ENCODE measurements around the gene IRF4.

Gene IRF4

DNA sequence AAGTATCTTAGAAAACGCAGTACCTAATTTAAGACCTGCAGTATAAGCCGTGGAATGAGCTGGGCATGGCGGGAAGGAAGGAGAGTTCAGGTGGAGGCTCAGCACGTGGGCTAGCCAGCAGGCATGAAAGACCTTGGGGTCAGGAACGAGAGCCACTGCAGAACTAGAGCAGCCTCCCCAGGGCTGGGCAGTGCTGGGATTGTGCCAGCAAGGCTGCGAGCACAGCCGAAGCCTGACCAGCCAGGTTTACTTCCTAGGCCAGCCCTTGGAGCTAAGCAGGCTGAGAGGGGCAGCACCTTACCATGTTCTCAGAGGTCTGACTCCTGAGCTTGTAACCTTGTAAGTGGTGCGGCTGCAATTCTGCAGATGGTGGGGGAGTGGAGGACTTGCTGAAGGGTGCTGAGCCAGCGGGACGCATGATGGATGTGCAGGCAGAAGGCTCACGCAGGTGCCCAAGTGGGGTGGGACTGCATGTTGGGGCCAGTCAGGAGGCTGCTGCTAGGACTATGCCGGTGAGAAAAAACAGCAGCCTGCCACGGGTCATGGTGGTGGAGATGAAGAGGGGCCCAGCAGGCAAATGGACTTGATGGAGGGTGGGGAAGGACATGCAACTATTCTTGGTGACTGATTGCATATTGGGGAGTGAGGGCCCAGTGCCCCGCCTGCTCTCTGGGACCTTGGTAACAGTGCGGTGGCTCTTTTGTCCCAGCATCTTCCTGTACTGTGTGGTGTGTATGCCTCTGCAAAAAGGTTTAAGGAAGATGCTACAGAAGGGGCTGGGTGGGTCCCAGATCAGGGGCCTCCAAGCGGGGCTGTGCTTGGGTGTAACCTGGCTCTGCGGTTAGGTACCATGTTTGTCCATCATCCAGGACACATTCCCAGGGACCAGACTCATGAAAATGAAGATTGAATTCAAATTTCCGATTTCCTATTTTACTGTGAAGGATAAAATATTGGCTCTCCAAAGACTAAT, 37.6 kb upstream of the IRF4 start:
- no peak for DNase-seq (ENCODE audit: low read depth in 2 of 2)

DNA sequence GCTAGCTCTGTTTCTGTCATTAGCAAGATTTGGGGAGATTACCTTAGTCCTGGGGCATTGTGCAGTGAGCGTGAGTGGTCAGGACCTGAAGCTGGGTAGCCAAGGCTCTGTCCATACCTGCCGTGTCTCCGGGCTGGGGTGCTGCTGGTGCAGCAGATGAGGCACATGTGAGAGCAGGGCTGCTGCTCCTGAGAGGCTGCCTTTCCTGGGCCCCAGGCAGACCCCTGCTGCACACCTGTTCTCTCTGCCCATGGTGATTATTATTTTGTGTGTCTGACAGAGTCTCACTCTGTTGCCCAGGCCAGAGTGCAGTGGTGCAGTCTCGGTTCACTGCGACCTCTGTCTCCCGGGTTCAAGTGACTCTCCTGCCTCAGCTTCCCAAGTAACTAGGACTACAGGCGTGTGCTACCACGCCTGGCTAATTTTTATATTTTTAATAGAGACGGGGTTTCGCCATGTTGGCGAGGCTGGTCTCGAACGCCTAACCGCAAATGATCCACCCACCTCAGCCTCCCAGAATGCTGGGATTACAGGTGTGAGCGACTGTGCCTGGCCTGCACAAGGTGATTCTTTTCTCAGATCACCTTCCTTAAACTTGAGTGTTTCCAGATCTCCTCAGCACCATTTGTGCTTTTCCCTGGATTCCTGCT, 36.8 kb upstream of the IRF4 start:
- no peak for DNase-seq (ENCODE audit: low read depth in 2 of 2)

DNA sequence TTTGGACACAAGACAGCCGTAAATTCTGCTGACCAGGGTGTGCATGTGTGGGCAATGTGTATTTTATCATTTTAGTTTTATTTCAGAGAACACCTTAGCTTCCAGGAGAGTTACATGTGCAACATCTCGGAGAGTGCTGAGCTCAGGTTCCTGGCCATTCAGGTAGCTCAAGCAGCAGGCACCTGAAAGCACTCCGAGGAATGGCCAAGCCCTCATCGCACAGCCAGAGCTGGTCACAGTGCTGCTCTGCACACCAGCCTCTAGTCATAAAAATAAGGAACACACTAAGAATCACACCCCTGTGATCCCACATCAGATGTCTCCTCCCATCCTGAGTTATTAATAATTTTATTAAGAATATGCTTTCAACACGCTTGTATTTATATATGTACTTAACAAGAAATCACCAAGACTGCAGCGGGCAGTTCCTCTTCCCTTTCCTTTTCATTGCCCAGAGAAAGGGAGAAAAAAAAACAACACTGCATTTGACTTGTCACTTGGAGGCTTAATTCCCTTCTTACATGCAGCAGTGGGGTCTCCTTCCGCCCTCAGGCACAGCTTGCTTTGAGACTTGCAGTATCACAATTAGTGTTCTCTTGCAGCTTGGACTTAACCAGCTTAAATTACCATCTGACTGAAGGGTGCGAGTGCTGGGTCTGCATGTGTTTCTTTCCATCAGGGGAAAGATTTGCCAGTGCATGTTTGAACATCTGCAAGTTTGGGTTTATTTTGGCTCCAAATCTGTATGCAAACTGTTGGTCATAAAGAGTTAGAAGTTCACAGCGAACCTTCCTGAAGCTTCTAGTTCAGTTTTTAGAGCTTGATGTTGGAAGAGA, 36.0 kb upstream of the IRF4 start:
- DNase-seq (ENCODE audit: low read depth in 2 of 2), result no peak

DNA sequence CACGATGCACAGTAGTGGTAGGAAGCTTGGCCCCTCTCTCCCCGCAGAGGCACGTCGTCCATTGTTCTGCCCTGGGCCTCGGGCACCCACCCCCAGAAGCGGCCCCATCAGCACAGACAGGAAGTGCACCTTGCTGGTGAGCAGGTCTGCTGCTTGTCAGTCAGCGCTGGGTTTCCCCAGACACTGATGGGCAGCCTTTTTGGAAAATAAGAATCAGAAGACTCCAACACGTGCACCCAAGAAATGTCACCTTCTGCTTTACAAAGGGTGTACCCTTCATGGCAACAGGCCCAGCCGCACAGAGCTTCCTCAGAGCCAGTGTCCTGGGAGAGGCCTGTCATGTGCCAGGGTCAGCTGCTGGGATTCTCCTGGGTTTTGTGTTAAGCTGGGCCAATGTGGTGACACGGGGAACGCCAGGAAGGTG, 34.7 kb upstream of the IRF4 start:
- no peak for DNase-seq (ENCODE audit: low read depth in 2 of 2)

DNA sequence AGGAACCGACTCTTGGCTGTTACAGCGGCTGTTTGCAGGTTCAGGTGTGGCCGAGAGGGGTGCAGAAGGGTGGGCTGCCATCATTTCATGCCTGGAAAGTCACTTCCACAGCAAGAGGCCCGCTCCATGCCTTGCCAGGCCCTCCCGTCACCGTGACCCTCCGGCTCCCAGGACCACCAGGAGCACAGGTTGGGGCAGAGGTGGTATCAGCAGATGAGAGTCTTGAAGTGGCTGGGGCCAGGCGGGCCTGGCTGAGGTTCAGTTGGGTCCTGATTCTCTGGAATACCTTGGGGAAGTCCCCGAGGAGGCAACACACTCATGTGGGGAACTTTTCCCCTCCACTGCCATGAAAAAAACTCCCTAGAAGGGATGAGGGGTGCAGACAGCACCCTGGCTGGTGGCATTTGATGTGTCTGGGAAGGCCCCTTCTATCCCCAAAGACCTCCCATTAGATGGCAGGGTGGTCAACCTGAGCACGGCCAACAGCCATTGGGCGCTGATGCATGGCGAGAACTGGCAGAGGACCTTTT, 34.2 kb upstream of the IRF4 start:
- no peak for DNase-seq (ENCODE audit: low read depth in 2 of 2)

- DNase-seq (ENCODE audit: low read depth in 2 of 2), result no peak
Measured at GRCh38 chr6:357791-358341, 33.7 kb upstream of the IRF4 start.

GRCh38 chr6:358432-358831, 33.1 kb upstream of the IRF4 start:
- DNase-seq (ENCODE audit: low read depth in 2 of 2), result no peak

DNA sequence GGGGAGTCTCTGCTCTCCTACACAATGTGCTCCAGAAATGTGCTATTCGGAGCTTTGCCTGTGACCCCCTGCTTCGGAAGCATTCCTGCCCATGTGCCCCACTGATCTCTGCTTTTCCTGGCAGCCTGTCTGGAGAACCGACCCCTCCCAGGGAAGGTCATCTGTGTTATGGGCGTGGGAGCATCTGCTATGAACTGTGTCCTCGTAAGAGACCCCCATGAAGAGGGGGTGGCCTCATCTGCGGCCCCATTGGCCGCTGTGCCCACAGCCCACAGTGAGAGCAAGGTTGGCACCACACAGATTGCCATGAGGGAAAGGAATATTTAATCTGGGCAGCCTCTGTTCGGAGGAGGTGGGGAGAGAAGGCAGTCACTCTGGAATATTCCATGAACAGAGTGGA, 32.7 kb upstream of the IRF4 start:
- DNase-seq (ENCODE audit: low read depth in 2 of 2), result no peak

- DNase-seq (ENCODE audit: low read depth in 2 of 2), result no peak
Measured at GRCh38 chr6:359261-360035, 32.1 kb upstream of the IRF4 start.

DNA sequence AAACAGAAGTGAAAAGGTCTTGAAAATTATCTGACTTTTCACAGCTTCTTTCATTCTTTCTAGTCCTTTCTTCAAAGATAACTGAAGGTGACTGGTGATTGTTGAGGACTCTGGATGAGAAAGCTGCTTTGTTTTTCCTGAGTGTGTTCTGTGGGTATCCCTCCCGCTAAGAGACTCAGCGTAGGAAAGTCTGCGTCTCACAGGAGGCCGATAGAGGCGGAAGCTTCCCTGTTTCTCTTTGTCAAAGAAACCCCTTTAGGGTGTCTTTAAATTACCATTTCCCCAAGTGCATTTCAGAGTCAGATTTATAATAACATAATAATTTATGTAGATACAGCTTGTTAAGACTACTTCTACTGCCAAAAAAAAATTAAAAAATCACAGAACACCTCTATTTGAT, 31.2 kb upstream of the IRF4 start:
- DNase-seq (ENCODE audit: low read depth in 2 of 2), result no peak

DNA sequence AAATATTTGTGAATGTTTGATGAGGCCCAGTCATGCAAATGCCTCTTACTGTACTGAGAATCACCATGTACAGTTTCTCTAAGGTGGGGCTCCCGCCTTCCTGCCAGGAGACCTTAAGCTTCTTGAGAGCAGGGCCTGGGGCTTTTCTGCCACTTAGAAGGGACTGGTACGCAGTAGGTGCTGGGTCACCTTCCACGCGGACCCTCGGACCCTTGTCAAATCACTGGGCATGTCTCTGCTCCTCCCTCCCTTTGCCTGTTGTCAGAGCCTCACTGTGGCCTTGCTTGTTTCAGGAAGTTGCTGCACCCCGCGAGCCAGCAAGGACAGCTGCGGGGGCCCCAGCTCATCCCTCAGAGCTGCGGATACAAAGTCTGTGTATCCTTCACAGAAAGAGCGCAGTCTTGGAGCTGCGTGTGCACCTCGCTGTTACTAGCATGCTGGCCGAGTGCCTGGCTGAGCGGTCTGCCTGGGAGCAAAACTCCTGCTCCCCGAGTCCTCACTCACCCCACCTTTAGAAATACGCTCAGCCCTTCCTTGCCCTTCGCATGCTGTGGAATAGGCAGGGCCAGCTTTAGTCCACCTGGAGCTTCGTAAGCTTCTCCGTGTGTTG, 30.7 kb upstream of the IRF4 start:
- no peak for DNase-seq (ENCODE audit: low read depth in 2 of 2)

- DNase-seq (ENCODE audit: low read depth in 2 of 2), result no peak
Measured at GRCh38 chr6:361411-362132, 30.0 kb upstream of the IRF4 start.

GRCh38 chr6:362231-362923, 29.2 kb upstream of the IRF4 start:
- no peak for DNase-seq (ENCODE audit: low read depth in 2 of 2)

GRCh38 chr6:362924-363249, 28.7 kb upstream of the IRF4 start:
- no peak for DNase-seq (ENCODE audit: low read depth in 2 of 2)

DNA sequence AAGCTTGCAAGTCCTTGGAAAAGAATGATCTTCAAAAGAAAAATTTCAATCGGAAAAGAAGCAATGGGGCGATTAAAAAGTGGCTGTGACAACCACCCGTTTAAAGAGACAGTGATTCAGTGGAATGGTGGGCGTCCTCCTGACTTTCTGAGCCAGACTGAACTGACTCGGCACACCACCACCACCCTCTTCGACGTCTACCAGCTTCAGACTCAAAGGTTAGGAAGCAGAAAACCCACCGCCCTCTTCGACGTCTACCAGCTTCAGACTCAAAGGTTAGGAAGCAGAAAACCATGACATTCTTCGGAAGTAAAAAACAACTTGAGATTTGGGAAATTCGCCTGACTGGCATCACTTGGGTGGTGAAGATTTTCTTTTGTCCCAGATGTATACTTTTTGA, 28.3 kb upstream of the IRF4 start:
- no peak for DNase-seq (ENCODE audit: low read depth in 2 of 2)

DNA sequence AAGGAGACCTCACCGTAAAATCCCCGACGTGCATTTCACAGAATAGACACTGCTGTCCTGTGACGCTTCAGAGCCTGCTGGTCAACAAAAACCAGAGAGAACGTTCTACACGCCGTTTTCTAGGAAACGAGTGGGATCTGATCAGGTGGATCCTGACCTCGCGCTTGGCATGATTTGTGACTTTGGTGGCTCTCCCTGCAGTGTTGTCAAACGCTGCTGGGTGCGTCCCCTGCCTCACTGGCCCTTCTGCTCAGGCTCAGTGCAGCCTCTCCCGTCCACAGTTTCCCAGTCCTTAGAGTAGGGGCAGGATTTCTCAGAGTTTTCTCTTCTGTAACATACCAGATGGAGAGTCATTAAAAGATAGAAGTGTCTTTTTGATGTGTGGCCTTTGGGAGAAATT, 27.6 kb upstream of the IRF4 start:
- DNase-seq (ENCODE audit: low read depth in 2 of 2), result no peak

GRCh38 chr6:364609-365540, 26.7 kb upstream of the IRF4 start:
- DNase-seq (ENCODE audit: low read depth in 2 of 2), result no peak

DNA sequence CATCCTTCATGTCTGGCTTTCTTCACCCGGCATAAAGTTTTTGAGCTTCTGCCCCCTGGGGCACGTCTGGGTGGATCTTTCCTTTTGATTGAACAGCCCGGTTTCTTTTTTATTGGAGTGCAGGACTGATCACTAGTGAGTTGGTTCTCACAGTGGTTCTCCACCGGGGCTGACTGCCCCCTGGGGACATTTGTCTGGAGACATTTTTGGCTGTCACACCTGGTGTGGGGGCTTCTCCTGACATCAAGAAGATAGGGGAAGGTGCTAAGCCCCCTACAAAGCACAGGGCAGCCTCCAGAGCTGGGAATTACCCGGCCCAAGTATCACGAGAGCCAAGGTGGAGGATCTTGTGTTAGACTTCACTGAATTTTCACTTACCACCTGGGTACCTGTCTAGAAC, 25.7 kb upstream of the IRF4 start:
- DNase-seq (ENCODE audit: low read depth in 2 of 2), result no peak
